Kidney (tissue), 14 donors: ENCODE data around the gene SSC5D. TPM values are rescaled to one million over a fixed set of nuclear protein-coding genes. Genes with fewer than 3 reads are reported as not detected.

Experiments
- DNase-seq, 5 donors: peaks; one replicate each; pipeline ENCODE4 v3.0.0-alpha.2; 2013 to 2020
- FAIRE-seq: peaks from 2 replicates; lab custom pipeline; 2012; peaks lifted over from hg19 to GRCh38; lab: Jason Lieb, UNC
- H3K27ac ChIP-seq, 2 donors: one replicate each; pipeline ENCODE4 v1.7.0; 2013; ENCODE audit warnings: low read depth in 2 of 2, low read length in 2 of 2, inconsistent platforms in 1 of 2
- H3K27me3 ChIP-seq: one replicate; pipeline ENCODE4 v1.7.1; 2013; ENCODE audit warnings: low read length, inconsistent platforms; ENCODE audit not compliant: control insufficient read depth, insufficient read depth
- H3K36me3 ChIP-seq, 3 donors: one replicate each; pipeline versions ENCODE4 v1.7.0 to v1.7.1; 2013; ENCODE audit warnings: low read length in 3 of 3, control low read depth in 1 of 3, inconsistent platforms in 1 of 3; ENCODE audit not compliant: insufficient read depth in 3 of 3, control insufficient read depth in 2 of 3
- H3K4me1 ChIP-seq, 3 donors: one replicate each; pipeline versions ENCODE4 v1.7.0 to v1.7.1; 2013; ENCODE audit warnings: low read length in 3 of 3, inconsistent platforms in 1 of 3, low read depth in 1 of 3; ENCODE audit not compliant: control insufficient read depth in 2 of 3, insufficient read depth in 2 of 3
- H3K4me3 ChIP-seq, 3 donors: one replicate each; pipeline versions ENCODE4 v1.7.0 to v1.8.1; 2013; ENCODE audit warnings: low read length in 3 of 3, control low read depth in 1 of 3, inconsistent platforms in 1 of 3
- H3K9ac ChIP-seq, 3 donors: one replicate each; pipeline versions ENCODE4 v1.7.0 to v1.7.1; 2013; ENCODE audit warnings: low read length in 3 of 3, control low read depth in 1 of 3, inconsistent platforms in 1 of 3
- H3K9me3 ChIP-seq, 3 donors: one replicate each; pipeline versions ENCODE4 v1.7.0 to v1.7.1; 2013; ENCODE audit warnings: low read length in 3 of 3, control low read depth in 1 of 3, inconsistent platforms in 1 of 3; ENCODE audit not compliant: control insufficient read depth in 2 of 3, insufficient read depth in 1 of 3
- CTCF ChIP-seq: IDR thresholded peaks from 3 replicates; pipeline ENCODE4 v1.5.1; 2012; ENCODE audit warnings: mild to moderate bottlenecking, moderate library complexity, borderline replicate concordance; ENCODE audit not compliant: insufficient read depth; ENCODE audit errors: extremely low read depth
- intact Hi-C: fragments of 100-400 bp; cut with DNase I; formaldehyde crosslinking; loops from one replicate; pipeline ENCODE4 v1.11.1; 2022
- polyA plus RNA-seq: library from polyadenylated mRNA; stranded (reverse); fragments of 350-450 nt; fragmentation: Illumina TruSeq; extraction: RNeasy Lipid Tissue Mini Kit (QIAGEN cat#74804); gene quantifications from one replicate; pipeline ENCODE4 v1.2.3, GENCODE V29; 2014; ENCODE audit warnings: low read depth, low replicate concordance; ENCODE audit not compliant: insufficient read depth
- total RNA-seq: library from RNA; stranded (reverse); fragmentation: NEBNext Ultra II Directional; extraction: Animal tissue kit (Norgen Biotek cat#: 25700); gene quantifications from one replicate; pipeline ENCODE4 v1.2.1, GENCODE V29; 2021
- donor health status: control.
- donor health status: control.
- donor health status: control.
- donor health status: control.
- donor health status: control.
- donor health status: DM: yes; HTN: yes; CAD: no.
- donor health status: Normal renal cell carcinoma (clear cell type).

Gene SSC5D
- total and polyA plus RNA-seq, 2 donors from 2014 or later, result 2.2 to 9.4 TPM

- peak overlapping the region in 1 of 3 donors; percentile 67 for H3K4me3 ChIP-seq
- H3K27me3 ChIP-seq, result no peaks in the 10 kb centered on the region
- no peaks in the 10 kb centered on the region for H3K36me3 ChIP-seq
- peak overlapping the region in 1 of 3 donors; percentile 84 for H3K9ac ChIP-seq
- no peaks in the 10 kb centered on the region for H3K4me1 ChIP-seq
- peak; percentile 85 for FAIRE-seq
- no peaks in the 10 kb centered on the region for H3K9me3 ChIP-seq
- H3K27ac ChIP-seq, result peak overlapping the region; percentile 78 to 91
- peak; percentile 91 to 98 (median 95) for DNase-seq
- intact Hi-C loops, result no loop called here
- TF ChIP-seq CTCF, result peak; percentile 93
Observed at GRCh38 chr19:55516878-55517620, 28.8 kb downstream of the SSC5D start.

GRCh38 chr19:55519451-55520311 is 31.4 kb downstream of the SSC5D start:
- no peak for TF ChIP-seq CTCF
- H3K9ac ChIP-seq, result no peak overlapping the region
- FAIRE-seq, result no peak
- no peak for DNase-seq
- intact Hi-C loops, result no loop called here
- H3K27ac ChIP-seq, result no peak overlapping the region
- H3K9me3 ChIP-seq, result no peaks in the 10 kb centered on the region
- no peaks in the 10 kb centered on the region for H3K4me1 ChIP-seq
- H3K4me3 ChIP-seq, result no peak overlapping the region
- no peaks in the 10 kb centered on the region for H3K27me3 ChIP-seq
- no peaks in the 10 kb centered on the region for H3K36me3 ChIP-seq

- no peaks in the 10 kb centered on the region for H3K4me1 ChIP-seq
- no peaks in the 10 kb centered on the region for H3K27me3 ChIP-seq
- FAIRE-seq, result no peak
- H3K4me3 ChIP-seq, result no peak overlapping the region
- intact Hi-C loops, result no loop called here
- H3K9ac ChIP-seq, result no peak overlapping the region
- DNase-seq, result no peak
- TF ChIP-seq CTCF, result no peak
- H3K36me3 ChIP-seq, result no peaks in the 10 kb centered on the region
- no peaks in the 10 kb centered on the region for H3K9me3 ChIP-seq
- no peak overlapping the region for H3K27ac ChIP-seq
Observed at GRCh38 chr19:55520691-55521292, 32.6 kb downstream of the SSC5D start.
